Stromal cell of bone marrow (primary cell): ENCODE results near the gene FBXW12.
A peak's percentile ranks its signal among the peaks of the same experiment; 100 is the strongest.

Experiments
- DNase-seq: peaks from one replicate; pipeline ENCODE4 v3.0.0-alpha.2; 2012; ENCODE audit warnings: low read depth

FBXW12 gene

GRCh38 chr3:48422272-48422671, 50.3 kb downstream of the FBXW12 start:
- no peak for DNase-seq

- DNase-seq, result no peak
These were observed 50.7 kb downstream of the FBXW12 start for GRCh38 chr3:48422681-48423080.

- no peak for DNase-seq
These were observed 51.3 kb downstream of the FBXW12 start for GRCh38 chr3:48423241-48423882.

- DNase-seq, result no peak
These were observed 52.1 kb downstream of the FBXW12 start for GRCh38 chr3:48423883-48424695.

GRCh38 chr3:48425281-48425812, 53.3 kb downstream of the FBXW12 start:
- no peak for DNase-seq

GRCh38 chr3:48426401-48426909, 54.4 kb downstream of the FBXW12 start:
- DNase-seq, result no peak

GRCh38 chr3:48426944-48427629, 55.1 kb downstream of the FBXW12 start:
- no peak for DNase-seq

- no peak for DNase-seq
These were observed 55.6 kb downstream of the FBXW12 start for GRCh38 chr3:48427630-48427962.

- DNase-seq, result no peak
These were observed 56.1 kb downstream of the FBXW12 start for GRCh38 chr3:48428088-48428571.

GRCh38 chr3:48428572-48429316, 56.7 kb downstream of the FBXW12 start:
- no peak for DNase-seq

GRCh38 chr3:48429317-48429959, 57.4 kb downstream of the FBXW12 start:
- DNase-seq, result no peak

GRCh38 chr3:48429960-48430707, 58.1 kb downstream of the FBXW12 start, which contains the start of gene PLXNB1:
PLXNB1 (minus strand) TSS chr3:48430086; CDS start chr3:48424611, 5,475 bp downstream.
- DNase-seq, result no peak

GRCh38 chr3:48430708-48431101, 58.7 kb downstream of the FBXW12 start:
- no peak for DNase-seq

GRCh38 chr3:48431224-48432029, 59.4 kb downstream of the FBXW12 start:
- DNase-seq, result no peak

- DNase-seq, result no peak
These were observed 60.7 kb downstream of the FBXW12 start for GRCh38 chr3:48432411-48433371.

GRCh38 chr3:48433472-48434118, 61.6 kb downstream of the FBXW12 start:
- DNase-seq, result peak; percentile 33

GRCh38 chr3:48434591-48435222, 62.7 kb downstream of the FBXW12 start:
- no peak for DNase-seq
